Urothelium cell line (cell line): ENCODE data around the gene PARL.

ENCODE experiments used
- DNase-seq: peaks from one replicate; pipeline ENCODE4 v3.0.0; 2011; ENCODE audit warnings: low spot score, mixed read lengths
- FAIRE-seq: peaks from 2 replicates; lab custom pipeline; 2011; peaks lifted over from hg19 to GRCh38; lab: Jason Lieb, UNC

Gene PARL, protein sequence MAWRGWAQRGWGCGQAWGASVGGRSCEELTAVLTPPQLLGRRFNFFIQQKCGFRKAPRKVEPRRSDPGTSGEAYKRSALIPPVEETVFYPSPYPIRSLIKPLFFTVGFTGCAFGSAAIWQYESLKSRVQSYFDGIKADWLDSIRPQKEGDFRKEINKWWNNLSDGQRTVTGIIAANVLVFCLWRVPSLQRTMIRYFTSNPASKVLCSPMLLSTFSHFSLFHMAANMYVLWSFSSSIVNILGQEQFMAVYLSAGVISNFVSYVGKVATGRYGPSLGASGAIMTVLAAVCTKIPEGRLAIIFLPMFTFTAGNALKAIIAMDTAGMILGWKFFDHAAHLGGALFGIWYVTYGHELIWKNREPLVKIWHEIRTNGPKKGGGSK

DNA sequence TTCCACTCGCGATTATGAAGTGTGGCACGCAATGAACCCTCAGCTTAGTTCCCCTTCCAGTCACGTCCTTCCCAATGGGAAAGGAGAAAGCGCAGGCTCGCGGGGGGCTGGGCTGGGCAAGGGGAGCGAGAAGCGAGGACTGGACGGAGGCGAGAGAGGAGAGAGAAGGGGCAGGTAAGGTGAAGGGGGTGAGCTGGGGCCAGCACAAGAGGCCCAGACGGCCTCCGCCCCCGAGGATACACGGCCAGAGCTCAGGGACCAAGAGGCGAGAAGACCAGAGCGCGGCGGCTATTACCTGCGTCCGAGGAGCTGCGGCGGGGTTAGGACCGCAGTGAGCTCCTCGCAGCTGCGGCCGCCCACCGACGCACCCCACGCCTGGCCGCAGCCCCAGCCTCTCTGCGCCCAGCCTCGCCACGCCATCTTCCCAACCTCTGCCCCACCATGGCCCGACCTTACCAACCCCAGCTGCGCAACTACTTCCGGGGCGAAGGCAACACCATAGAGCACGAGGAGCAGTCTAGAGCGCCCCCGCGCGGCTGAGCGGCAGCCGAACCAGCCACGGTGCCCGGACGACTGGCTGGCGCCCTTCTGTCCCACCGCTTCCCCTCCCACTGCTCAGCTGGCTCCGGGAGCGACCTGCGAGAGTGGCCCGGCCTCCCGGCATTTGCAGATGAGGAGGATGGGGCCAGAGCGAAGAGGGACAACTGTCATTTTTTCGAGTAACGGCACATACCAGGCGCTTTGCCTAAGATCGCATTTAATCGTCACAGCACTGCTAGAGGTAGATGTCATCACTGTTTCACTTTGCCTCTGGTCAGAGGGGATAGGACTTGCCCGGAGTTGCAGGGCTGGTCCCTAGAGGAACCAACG is at the start of gene PARL:
PARL (minus strand) TSS at position 454 of the 870 bp plus-strand sequence; CDS start at position 420, 34 bp downstream.
- FAIRE-seq (peak; percentile 84), DNase-seq (peak; percentile 97)

DNA sequence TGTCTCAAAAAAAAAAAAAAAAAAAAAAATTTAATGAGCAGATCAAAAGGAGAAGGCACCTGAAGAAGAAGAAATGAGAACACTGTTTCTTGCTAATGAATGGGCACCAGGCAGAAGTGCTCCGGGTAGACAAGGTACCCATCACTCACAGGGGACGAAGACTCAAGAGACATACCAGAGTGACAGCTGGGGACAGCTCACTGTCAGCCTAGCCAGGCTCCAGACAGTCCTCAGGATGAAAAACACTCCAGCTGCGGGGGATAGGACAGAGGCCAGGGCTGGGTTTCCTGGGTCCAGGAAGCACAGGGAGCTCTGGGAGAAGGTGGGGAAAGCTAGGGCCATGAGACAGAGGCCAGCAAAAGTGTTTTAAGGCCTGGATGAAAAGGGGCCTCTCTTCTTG is 48.5 kb upstream of the PARL start:
- FAIRE-seq (no peak), DNase-seq (no peak)

DNA sequence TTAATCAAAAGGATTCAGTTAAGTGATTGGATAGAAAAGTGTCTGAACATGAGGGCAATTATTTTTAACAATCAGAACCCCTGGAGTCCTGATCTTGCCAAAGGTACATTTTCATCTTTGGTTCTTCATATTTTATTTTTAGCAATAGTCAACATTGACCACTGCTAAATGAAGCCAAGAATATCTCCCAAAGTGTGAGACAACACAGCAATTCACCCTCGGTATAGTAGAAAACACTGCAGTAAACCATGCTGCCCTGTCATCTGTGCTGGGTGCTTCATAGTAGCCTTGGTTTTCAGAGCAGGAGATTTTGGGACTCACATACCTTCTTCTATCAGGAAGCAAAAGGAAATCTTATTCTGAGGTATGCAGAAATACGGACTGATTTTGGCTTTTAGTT is 47.2 kb upstream of the PARL start:
- no peak for FAIRE-seq

DNA sequence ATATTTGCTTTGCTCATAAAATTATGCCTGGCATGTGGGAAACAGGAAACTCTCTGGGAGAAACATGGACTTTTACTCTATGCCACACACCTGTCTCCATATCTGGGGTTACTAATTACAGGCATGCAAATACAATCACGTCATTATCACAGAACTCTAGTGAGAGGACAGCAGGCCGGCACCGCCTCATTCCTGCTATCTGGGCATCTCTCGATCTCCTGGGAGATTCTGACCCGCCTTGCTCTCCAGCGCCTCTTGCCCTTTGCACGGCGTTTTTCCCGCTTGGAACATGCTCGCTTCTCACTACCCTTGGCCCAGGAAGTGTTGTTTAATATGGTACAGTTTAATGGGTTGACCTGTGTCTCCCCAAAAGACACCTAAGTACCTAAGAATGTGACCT is 45.4 kb upstream of the PARL start:
- no peak for DNase-seq
- FAIRE-seq: no peak

More for the DNA sequence above, 47.2 kb upstream of the PARL start:
- DNase-seq: no peak

DNA sequence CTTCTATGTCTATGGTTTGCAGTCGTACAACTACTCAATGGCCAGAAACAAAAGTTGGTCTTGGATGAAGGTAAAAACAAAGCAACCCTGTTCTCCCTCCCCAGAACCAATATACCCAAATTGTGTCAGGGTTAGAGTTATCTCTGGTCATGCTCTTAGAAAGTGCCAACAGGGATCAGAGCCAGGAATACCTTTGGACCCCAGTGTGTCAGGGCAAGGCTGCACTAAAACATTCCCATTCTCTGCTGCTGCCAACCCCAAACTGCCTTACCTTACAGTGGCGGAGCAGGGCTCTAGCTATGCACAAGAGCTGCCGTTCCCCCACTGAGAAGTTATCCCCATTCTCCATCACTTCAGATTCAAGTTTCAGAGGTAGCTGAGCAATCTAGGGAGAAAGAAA is 42.4 kb upstream of the PARL start:
- DNase-seq: no peak
- no peak for FAIRE-seq

DNA sequence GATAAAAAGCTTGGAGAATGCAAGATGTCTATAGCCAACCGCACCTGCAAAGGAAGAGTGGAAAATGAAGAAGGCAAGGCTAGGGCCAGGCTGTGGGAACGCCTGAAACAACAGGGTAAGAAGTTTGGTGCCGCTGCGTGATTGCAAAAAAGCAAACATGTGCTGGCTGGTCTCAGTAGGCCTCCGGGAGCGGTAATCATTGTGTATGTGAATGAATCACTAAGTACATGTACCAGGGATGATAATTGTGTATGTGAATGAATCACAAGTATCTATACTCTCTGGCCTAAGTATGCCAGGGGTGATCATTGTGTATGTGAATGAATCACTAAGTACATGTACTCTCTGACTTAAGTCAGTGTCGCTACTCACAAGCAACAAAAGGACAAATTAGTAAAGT is 40.3 kb upstream of the PARL start:
- DNase-seq: no peak
- FAIRE-seq: no peak

DNA sequence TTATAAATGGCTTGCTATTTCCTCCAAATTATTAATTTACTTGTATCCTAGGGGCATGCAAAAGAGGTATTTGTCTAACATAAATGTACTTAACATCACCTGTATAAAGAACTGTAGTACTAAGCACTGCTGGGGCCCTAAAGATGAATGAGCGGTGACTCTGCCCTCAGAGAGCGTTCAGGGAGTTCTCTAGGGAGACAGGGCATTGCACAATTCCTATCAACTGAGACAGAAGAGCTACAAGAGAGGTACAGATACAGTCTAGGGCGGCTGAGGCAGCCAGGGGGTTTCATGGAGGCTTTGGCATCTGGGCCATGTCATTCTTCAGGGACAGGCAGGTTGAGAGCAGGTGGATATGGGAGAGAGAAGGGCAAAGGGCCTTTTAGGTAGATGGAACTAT is 39.9 kb upstream of the PARL start:
- no peak for FAIRE-seq
- no peak for DNase-seq

DNA sequence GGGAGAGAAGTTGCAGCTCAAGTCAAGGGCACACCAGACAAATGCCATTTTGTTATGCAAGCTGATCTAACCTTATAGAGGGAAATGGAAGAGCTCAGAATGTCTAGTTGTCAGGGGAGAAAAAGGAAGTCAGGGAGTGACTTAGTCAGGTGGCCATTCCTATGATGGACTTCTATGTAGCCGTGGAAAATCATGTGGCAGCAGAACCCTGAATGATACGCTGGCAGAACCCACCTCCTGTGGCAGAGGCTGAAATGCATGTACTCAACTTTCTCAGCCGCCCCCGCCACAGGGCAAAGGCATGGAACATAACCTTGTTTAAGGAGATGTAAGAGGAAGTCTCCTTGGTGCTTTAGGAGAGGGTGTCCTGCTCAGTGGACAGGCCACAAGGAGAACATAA is 37.7 kb upstream of the PARL start:
- no peak for FAIRE-seq
- no peak for DNase-seq

DNA sequence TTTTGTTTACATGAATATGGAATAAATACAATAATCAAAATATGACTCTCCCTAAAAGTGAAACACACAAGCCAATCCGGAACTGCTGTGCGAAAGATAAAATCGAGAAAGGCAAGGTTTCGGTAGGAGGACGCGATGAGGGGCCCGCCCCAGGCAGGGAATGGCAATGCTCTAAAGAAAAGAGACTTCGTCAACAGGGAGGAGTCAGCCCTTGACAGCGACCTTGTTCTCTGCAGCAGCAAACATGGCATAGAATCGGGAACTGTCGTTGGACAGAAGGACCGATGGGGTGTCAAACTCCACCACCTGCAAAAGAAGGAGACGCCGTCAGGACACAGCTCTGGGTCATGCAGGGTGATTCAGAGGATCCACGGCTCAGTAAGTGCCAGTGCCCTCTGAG is 36.4 kb upstream of the PARL start:
- FAIRE-seq (no peak), DNase-seq (no peak)

DNA sequence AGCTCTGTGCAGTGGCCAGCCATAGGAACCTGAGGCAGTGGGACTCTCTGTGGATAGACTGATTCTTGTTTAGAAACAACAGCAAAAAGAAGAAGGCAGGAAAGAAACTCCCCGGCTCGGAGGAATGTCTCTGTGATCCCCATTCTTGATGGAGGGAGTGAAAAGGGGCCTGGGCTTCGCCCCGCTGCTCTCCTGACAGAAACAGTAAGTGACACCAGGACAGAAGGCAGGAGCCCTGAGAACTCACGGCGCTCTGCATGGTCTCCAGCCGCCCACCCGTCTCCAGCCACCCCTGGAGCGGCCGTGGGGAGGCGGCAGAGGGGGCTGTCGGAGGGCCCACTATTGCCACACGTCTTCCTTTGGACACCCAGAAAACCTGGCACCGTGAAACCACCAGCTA is 35.7 kb upstream of the PARL start:
- DNase-seq (no peak), FAIRE-seq (no peak)

DNA sequence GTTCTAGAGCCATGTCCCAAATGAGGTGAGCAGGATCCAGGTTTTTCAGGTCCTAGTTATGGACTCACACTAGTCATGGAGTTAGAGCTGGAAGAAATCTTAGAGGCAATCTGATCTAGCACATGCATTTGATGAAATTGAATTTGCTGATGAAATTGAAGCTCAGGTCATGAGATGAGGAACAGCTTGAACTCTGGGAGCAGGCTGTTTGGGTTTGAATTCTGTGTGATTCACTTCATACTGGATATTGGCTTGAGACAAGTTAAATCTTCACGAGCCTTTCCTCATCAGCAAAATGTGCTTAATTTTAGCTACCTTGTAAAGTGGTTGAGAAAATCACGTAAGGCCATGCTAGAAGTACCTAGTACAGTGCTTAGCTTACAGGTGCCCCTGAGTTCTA is 33.5 kb upstream of the PARL start:
- no peak for DNase-seq
- FAIRE-seq: no peak

DNA sequence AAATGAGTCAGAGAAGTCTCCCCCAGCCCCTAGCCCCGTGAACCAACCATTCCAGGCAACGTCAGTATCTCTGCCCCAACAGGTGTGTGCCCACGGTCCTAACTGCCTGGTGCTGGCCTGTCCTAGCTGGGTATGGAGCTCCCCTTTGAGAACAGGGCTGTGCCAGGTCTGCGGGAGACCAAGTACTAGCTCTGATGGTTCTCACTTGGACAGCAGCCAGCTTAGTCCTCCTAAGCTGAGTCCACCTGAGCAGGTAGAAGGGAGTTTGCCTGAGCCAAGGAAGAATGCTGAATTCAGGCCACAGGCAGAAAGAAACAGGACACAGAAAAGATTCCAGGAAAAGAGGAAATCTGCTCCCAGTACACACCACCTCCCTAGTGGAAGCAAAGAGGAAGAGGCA is 33.1 kb upstream of the PARL start:
- no peak for FAIRE-seq

DNA sequence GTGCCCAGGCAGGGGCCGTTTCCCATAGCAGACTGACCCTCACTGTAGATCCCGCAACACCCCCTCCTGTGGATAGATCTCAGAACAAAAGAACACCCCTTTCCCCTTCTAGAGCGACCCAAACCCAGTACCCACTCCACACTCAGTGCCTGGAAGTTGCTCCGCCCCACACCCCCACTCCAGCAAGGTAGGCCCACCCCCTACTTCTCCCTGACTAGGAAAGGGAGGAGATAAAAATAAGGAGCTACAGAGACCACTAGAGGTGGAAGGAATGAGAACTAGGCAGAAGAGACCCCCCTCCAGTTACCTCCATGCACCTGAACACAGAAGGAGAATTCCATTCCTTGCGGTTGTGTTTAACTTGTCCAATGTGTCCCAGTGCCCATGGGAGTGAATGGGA is 30.2 kb upstream of the PARL start:
- no peak for DNase-seq
- no peak for FAIRE-seq

More for the DNA sequence above, 33.1 kb upstream of the PARL start:
- DNase-seq: no peak

DNA sequence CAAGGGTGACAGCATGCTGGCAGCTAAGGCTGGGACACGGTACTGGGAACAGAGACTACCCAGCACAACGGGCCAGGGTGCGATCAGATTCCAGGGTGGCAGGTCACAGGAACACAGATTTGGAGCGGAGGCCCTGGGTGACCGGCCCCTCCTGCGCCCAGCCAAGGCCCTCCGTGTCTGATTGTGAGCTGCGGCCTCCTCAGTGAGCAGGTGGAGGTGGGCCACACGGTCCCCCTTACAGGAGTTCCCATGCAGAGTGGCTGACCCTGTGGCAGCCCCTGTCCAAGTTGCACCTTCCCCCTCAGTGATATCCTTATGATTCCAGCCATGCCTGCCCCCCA is 28.9 kb upstream of the PARL start:
- DNase-seq (no peak), FAIRE-seq (no peak)

DNA sequence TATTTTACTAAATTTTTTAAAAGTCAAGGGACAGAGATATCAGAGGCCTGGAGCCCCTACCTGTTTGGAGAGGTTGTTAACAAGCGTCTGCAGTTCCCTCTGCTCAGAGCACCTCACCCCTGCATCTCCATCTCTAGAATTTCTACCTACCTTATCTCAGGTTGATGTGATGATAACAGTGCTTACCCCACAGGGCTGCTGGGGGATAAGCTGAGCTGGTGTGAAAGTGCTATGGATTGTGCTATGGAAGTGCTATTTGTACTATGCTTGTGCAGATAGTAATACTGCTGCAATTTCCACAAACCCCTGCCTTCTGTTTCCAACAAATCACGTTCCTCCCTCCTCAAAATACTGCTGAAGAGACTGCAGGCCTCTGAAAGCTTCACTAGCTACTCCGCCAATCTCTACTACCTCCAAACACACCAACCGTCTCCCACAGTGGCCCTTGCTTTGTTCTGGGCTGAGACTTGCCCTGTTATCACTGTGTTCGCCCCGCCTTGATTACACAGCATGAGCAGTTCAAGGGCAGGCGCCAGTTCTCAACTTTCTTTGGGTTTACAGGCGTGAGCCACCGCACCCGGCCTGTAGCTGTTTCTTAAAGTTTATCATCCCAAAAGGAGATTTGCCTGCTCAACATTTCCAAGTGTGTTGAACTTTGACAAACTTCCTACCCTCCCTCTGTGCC is 28.4 kb upstream of the PARL start:
- FAIRE-seq (no peak), DNase-seq (no peak)

DNA sequence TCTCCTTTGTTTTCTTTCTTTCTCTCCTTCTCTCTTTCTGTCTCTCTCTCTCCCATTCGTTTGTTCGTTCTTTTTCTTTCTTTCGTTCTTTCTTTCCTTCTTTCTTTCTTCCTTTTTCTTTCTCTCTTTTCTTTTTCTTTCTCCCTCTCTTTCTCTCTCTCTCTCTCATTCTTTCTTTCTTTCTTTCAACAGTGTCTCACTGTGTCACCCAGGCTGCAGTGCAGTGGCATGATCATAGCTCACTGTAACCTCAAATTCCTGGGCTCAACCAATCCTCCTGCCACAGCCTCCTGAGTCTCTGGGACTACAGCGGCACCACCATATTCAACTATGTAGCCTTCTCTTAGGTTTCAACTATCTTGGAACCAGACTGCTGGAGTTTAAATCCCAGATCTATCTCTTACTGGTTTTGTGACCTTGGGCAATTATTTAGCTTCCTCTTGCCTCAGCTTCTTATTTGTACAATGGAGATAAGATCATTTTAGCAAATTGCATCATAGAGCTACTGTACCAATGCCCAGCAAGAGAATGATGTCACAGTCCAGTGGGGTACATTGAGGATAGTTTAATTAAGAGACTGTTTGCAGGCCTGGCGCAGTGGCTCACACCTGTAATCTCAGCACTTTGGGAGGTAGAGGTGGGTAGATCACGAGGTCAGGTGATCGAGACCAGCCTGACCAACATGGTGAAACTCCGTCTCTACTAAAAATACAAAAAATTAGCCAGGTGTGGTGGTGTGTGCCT is 27.3 kb upstream of the PARL start:
- no peak for FAIRE-seq
- no peak for DNase-seq

DNA sequence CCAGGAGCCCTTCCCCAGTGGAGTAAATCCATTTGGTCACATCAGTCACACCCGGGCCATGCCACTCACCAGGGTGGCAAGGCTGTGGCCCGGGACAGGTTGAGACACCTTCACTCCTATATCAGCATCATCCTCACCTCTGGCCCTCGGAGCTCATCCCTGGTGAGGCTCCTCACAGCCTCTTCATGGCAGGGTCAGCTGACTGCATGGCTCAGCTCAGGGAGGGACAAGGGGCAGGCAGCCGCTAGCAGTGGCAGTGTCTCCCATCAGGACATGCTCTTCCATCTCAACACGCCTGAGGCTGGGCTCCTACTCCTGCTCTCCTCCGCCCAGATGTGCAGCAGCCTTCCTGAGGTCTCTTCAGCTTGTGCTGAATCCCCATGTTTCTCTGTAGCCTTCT is 26.4 kb upstream of the PARL start:
- no peak for FAIRE-seq
- no peak for DNase-seq

DNA sequence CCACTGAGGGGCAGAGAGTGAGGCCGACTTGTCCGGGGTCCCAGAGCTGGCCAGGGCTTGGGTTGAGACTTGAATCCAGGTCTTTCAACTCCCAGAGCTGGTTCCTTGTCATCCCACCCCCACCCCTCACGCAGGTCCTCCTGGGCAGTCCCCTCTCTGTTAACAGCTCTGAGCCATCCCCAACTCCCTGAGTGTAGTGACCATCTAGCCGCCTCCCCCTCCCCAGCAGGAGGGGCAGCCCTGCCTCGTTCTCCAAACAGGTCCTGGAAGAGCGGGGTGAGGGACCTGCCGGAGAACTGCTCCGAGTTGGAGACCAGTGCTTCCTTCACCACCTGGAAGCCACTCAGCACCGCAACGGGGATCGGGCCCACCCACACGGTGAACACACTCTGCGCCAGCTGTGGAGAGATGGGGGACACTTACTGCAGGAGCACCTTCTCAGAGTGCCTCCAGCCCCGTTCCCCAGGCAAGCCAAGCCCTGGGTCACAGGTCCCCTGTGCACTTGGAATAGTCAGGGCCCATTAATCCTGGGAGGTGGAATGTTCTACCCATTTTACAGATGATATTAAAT is 24.4 kb upstream of the PARL start:
- DNase-seq: no peak
- no peak for FAIRE-seq

DNA sequence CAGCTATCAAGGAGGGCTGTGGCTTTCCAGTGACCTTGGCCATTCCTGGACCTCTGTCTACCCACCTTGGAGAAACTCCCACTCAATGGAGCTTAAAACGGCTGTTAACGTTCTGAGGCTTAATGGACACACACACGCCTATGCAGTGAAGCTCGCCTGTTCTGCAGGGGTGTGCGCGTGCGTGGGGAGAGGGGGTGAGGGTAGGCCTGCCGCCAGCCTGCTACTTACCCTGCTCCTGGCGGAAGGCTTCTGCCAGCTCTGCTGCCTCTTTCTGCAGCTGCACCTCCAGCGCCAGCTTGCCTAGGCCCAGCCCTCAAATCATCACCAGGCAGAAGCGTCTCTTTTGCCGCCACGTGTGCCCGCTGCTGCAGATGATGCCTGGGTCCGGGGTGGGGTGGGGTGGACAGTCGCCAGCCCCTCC is 23.2 kb upstream of the PARL start:
- DNase-seq: no peak

DNA sequence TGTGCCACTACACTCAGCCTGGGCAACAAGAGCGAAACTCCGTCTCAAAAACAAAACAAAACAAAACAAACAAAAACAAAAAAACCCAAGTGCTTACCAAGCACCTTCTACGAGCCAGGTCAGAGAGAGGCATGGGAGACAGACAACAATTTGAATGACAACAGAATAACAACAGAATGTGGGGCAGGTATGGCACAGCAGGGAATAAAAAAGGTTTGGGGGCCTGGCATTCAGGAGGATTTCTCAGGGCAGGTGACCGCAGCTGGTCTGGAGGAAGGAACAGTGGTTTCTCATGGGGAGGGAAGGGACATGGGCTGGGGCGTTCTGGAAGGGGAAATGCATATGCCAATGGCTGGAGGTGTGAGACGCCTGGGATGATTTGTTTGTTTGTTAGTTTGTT is 22.5 kb upstream of the PARL start:
- DNase-seq: no peak
- no peak for FAIRE-seq

More for the DNA sequence above, 23.2 kb upstream of the PARL start:
- no peak for FAIRE-seq
